Natural killer cell (primary cell): ENCODE data around the gene FRY. TPM values are rescaled to one million over a fixed set of nuclear protein-coding genes. Genes with fewer than 3 reads are reported as not detected.

Experiments used
- ATAC-seq, 3 donors: fragments of 150-1000 bp in 2 of 3; fragments of 200-7000 bp in 1 of 3; cut with Tn5 transposase; 1 replicate in 1 of 3; 2 replicates in 2 of 3; pipeline ENCODE4 v1.10.0; 2021; ENCODE audit warnings: mild to moderate bottlenecking in 2 of 3, moderate library complexity in 2 of 3
- DNase-seq, 2 donors: peaks; one replicate each; pipeline versions ENCODE4 v3.0.0 to v3.0.0-alpha.2; 2013 to 2021; ENCODE audit warnings: mixed read lengths in 1 of 2
- H3K27ac ChIP-seq: one replicate; pipeline ENCODE4 v1.5.1; 2013; ENCODE audit warnings: mild to moderate bottlenecking, low read length
- H3K27me3 ChIP-seq: one replicate; pipeline ENCODE4 v1.6.1; 2013; ENCODE audit warnings: low read length; ENCODE audit not compliant: control insufficient read depth, insufficient read depth
- H3K36me3 ChIP-seq: one replicate; pipeline ENCODE4 v1.6.1; 2013; ENCODE audit warnings: low read length; ENCODE audit not compliant: control insufficient read depth, insufficient read depth
- H3K4me1 ChIP-seq: one replicate; pipeline ENCODE4 v1.6.1; 2013; ENCODE audit warnings: low read length; ENCODE audit not compliant: control insufficient read depth, insufficient read depth
- H3K4me3 ChIP-seq: one replicate; pipeline ENCODE4 v1.5.1; 2013; ENCODE audit warnings: low read length
- H3K9me3 ChIP-seq: one replicate; pipeline ENCODE4 v1.6.1; 2013; ENCODE audit warnings: low read length; ENCODE audit not compliant: control insufficient read depth, insufficient read depth
- H3K27ac Mint-ChIP-seq, 2 donors: one replicate each; pipeline ENCODE4 v1.8.0; 2022; ENCODE audit warnings: mild to moderate bottlenecking in 2 of 2, mixed read lengths in 2 of 2, moderate library complexity in 1 of 2
- H3K27me3 Mint-ChIP-seq, 2 donors: one replicate each; pipeline ENCODE4 v1.8.0; 2022; ENCODE audit warnings: low read depth in 2 of 2, mixed read lengths in 2 of 2
- H3K36me3 Mint-ChIP-seq: one replicate; pipeline ENCODE4 v1.8.0; 2022; ENCODE audit warnings: mixed read lengths
- H3K4me1 Mint-ChIP-seq, 2 donors: one replicate each; pipeline ENCODE4 v1.8.0; 2022; ENCODE audit warnings: mixed read lengths in 2 of 2
- H3K4me3 Mint-ChIP-seq: one replicate; pipeline ENCODE4 v1.8.0; 2022; ENCODE audit warnings: mild to moderate bottlenecking, moderate library complexity, mixed read lengths
- H3K9me3 Mint-ChIP-seq, 2 donors: one replicate each; pipeline ENCODE4 v1.8.0; 2022; ENCODE audit warnings: mixed read lengths in 2 of 2
- CTCF ChIP-seq: fragments of 200-600 bp; IDR thresholded peaks from one replicate; pipeline ENCODE4 v1.8.0; 2022; ENCODE audit warnings: antibody characterized with exemption
- WGBS: methylation state at CpG from one replicate; pipeline ENCODE4 v1.1.7; 2013; ENCODE audit warnings: missing lambda C conversion rate; ENCODE audit not compliant: insufficient coverage; 5-methylcytosine and 5-hydroxymethylcytosine counted together
- intact Hi-C: fragments of 100-400 bp; cut with micrococcal nuclease; formaldehyde crosslinking; loops from one replicate; pipeline ENCODE4 v1.14.2; 2022
- total RNA-seq, 4 donors: library from RNA; stranded (reverse); fragments of 120-200 nt in 1 of 4; gene quantifications; one replicate each; pipeline versions ENCODE4 v1.2.3 to v1.2.4, GENCODE V29; 2013 to 2022

The FRY gene
- total RNA-seq, 3 donors from 2014 or later (not counting 1 experiment from before 2014, with no cell fraction given) = 25.1 to 52.1 (median 27.4) TPM

- H3K27ac Mint-ChIP-seq = no peak overlapping the region
- no CpG with 5 or more reads among the region's 1 CpG for WGBS
- no peak for TF ChIP-seq CTCF
Measured at GRCh38 chr13:32300920-32301319, 269.3 kb downstream of the FRY start.

GRCh38 chr13:32302461-32302860, 270.9 kb downstream of the FRY start:
- no peak overlapping the region for H3K4me3 ChIP-seq
- H3K9me3 ChIP-seq = no peaks in the 10 kb centered on the region
- no peak overlapping the region for H3K27ac ChIP-seq
- Mint-ChIP-seq H3K4me1 (no peaks in the 10 kb centered on the region), H3K36me3 (no peaks in the 10 kb centered on the region), H3K4me3 (no peak overlapping the region), H3K27ac (no peak overlapping the region), H3K9me3 (no peaks in the 10 kb centered on the region), H3K27me3 (peaks cover 3 to 8% of the 10 kb centered on the region in 2 donors)
- H3K27me3 ChIP-seq = peaks cover 7% of the 10 kb centered on the region
- DNase-seq (no peak), ATAC-seq (no peak)
- H3K4me1 ChIP-seq = no peaks in the 10 kb centered on the region
- intact Hi-C loops = no loop called here
- no peak for TF ChIP-seq CTCF
- 74% methylated on average over 2 of the region's 2 CpGs for WGBS
- no peaks in the 10 kb centered on the region for H3K36me3 ChIP-seq

More at GRCh38 chr13:32300920-32301319, 269.3 kb downstream of the FRY start:
- Histone ChIP-seq H3K4me3 (no peak overlapping the region), H3K9me3 (no peaks in the 10 kb centered on the region), H3K27me3 (peaks cover 7% of the 10 kb centered on the region), H3K4me1 (no peaks in the 10 kb centered on the region), H3K27ac (no peak overlapping the region), H3K36me3 (no peaks in the 10 kb centered on the region)
- intact Hi-C loops = no loop called here
- Mint-ChIP-seq H3K36me3 (peaks cover 2% of the 10 kb centered on the region), H3K9me3 (no peaks in the 10 kb centered on the region), H3K4me1 (no peaks in the 10 kb centered on the region), H3K27me3 (peaks cover 2 to 3% of the 10 kb centered on the region in 2 donors), H3K4me3 (no peak overlapping the region)
- DNase-seq = no peak
- no peak for ATAC-seq

GRCh38 chr13:32305646-32306045, 274.1 kb downstream of the FRY start:
- H3K4me3 ChIP-seq = no peak overlapping the region
- Mint-ChIP-seq H3K4me3 (no peak overlapping the region), H3K27me3 (peaks cover 0 to 8% of the 10 kb centered on the region in 2 donors)

More at GRCh38 chr13:32305646-32306045, 274.1 kb downstream of the FRY start:
- intact Hi-C loops = no loop called here
- H3K36me3 Mint-ChIP-seq = no peaks in the 10 kb centered on the region
- Histone ChIP-seq H3K9me3 (no peaks in the 10 kb centered on the region), H3K4me1 (peaks cover 4% of the 10 kb centered on the region), H3K27me3 (peaks cover 4% of the 10 kb centered on the region), H3K27ac (no peak overlapping the region), H3K36me3 (no peaks in the 10 kb centered on the region)
- H3K9me3 Mint-ChIP-seq = no peaks in the 10 kb centered on the region
- no peak for TF ChIP-seq CTCF
- DNase-seq (no peak), ATAC-seq (no peak)
- peaks cover 10 to 14% of the 10 kb centered on the region in 2 donors for H3K4me1 Mint-ChIP-seq
- no peak overlapping the region for H3K27ac Mint-ChIP-seq
